ENCODE data around the gene CYB5R4.

- TF ChIP-seq POLR2A (IDR thresholded peaks at IDR 0.05) (no peak), CTCF (IDR thresholded peaks at IDR 0.05) (no peak)
These were observed 98.8 kb downstream of the CYB5R4 start for GRCh38 chr6:83958241-83958685.

Data from right lobe of liver (tissue), 4 donors.